Hypothalamus (tissue), 51 donors: Measurements from ENCODE around the gene RFT1.

Experiments
- DNase-seq, 51 donors: peaks; one replicate each; lab custom pipeline; 2025; lab: John Stamatoyannopoulos, UW

The RFT1 gene

DNA sequence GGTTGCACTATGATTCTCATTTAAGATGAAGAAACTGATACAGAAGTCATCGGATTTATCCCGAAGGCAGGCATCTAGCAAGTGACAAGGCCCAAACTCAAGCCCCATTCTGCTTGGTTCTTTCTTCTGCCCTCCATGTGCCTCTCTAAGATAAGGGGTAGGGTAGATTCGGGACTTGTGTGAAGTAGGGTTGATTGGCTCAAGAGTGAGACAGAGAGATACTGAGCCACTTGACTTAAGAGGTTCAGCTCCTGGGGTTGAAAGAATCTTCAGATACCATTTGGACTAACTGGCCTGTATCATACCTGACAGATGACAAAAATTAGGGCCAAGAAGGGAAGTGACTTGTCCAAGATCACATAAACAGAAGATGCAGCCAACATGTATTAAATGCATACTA, 891 bp downstream of the RFT1 start:
- no peak for DNase-seq

DNA sequence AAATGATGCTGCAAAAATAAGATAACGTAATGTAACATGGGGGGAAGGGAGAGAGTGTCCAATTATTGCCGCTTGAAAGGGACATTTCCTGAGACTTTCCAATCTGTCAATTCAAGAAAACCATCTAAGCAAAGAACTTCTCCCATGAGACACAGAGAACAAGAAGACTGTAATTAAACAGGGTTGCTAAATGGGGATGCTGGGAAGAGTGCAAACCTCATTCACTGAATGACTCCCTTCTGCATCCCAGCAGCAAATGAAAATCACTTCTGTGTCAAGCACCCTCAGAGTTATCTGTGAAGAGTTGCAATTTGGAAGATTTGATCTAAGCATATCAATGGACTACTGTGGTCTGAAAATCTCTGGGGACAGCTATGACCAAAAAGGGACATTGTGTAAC, 3.6 kb downstream of the RFT1 start:
- no peak for DNase-seq

DNA sequence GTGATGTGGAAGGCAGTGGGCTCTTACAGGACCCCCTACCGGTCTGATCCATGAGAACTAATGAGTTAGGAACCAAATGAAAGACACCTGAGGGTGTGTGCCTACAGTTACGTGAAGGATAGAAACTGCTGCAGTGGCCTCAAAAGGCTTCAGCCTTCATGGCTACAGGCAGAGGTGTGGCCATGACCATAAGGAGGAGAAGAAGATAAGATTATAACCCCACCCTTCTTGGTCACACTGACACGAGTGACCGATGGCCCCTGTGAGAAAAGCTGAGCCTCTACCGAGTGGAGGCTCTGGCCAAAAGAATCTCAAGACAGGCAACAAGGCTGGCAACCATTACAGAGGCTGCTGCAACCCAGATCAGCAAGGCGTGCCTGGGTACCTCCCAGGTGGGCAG, 6.3 kb downstream of the RFT1 start:
- DNase-seq, result no peak

GRCh38 chr3:53123510-53123909, 6.7 kb downstream of the RFT1 start:
- DNase-seq, result no peak

GRCh38 chr3:53122933-53123305, 7.3 kb downstream of the RFT1 start:
- no peak for DNase-seq

- DNase-seq, result no peak
Measured at GRCh38 chr3:53122255-53122932, 7.8 kb downstream of the RFT1 start.

DNA sequence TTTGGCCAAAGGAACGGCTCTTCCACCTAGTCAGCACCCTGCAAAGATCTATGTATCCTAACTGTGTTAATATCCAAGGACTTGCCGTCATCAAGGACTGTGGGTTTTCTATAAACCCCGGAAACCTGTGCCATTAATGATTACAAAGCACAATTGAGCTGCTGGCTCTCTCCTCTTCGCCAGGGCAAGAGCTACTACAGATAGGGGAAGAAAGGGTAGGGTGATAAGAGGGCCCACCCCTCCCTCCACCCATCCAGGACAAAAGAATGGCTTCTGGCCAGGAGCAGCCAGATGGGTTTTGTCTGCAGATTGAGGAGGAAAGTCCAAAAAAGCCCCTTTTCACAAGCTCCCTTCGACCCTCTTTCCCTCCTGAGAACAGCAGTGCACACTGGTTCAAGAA, 9.9 kb downstream of the RFT1 start:
- no peak for DNase-seq

DNA sequence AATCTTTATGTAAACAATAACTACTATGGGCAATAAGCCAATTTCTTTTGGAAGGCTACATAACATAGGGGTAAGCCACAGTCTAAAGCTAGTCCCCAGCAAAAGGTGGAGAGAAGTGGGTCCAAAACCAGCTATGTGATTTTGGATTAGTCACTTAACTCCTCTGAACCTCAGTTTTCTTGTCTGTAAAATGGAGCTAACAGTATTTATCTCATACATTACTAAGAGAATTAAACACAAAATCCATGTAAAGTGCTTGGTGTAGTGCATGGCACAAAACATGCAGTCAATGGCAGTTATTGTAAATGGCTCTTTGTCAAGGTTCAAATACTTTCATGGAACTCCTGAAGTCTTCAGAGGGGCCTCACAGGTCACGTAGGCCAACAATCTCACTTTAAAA, 13.3 kb downstream of the RFT1 start:
- no peak for DNase-seq

DNA sequence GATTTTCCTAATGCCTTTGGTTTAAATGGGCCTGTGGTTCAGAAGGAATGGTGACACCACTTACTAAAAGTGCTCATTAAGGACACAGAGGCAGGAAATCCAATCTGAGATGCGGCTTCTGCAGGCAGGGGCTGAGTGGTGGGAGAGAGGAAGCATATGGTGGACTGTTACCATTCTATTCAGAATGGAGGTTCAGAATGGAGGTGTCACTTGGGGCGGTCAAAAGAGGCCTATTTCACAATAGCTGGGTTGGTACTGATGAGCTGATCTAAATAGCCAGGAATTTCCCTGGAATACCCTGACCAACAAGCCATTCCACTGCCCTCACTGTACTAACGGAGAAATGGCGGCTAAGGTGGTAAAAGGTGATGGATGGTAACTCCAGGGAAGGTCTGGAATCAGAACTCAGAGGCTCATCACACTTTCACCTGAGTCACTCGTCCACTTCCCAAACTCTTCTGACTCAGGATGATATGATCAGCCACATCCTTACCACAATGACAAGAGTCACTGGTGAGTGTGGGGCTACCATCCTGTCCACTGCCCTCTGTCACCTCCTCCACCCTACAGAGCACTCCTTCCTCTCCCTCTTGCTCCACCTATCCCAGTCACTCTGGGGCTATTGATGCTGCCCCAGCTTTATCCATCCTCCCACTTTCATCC, 15.7 kb downstream of the RFT1 start:
- no peak for DNase-seq

- peak in 49 of 51 donors; percentile 7 to 89 (median 58) for DNase-seq
Measured at GRCh38 chr3:53114011-53114400, 16.2 kb downstream of the RFT1 start.

DNA sequence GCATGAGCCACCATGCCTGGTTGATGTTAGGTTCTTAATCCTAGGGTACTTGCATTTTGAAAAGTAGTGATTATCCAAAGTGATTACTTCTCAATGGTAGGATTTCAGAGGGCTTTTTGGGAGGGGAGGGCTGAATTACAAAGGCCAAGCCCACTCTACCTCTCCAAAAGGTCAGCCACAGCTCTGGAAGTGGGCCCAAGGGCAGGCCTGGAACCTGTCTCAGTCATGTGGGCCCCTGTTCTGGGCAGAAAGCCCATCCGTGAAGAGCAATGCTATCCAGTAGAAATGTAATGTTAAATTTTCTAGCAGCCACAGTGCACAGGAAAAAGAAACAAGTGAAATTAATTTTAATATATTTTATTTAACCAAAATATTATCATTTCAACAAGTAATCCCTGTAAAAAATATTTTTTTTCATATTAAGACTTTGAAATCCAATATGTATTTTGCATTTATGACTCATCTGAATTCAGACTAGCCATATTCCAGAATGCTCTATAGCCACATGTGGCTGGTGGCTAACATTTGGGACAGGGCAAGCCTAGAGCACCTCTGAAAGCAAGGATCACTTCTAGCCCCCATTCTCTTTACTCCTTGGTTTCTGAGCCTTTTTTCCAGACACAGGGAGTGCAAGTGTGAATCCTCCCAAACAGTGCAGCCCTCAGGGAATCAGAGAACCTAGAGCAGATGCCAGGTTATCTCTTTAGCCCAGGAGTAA, 16.8 kb downstream of the RFT1 start:
- peak in 15 of 51 donors; percentile 2 to 35 (median 7) for DNase-seq

- no peak for DNase-seq
Measured at GRCh38 chr3:53111822-53112221, 18.4 kb downstream of the RFT1 start.

DNA sequence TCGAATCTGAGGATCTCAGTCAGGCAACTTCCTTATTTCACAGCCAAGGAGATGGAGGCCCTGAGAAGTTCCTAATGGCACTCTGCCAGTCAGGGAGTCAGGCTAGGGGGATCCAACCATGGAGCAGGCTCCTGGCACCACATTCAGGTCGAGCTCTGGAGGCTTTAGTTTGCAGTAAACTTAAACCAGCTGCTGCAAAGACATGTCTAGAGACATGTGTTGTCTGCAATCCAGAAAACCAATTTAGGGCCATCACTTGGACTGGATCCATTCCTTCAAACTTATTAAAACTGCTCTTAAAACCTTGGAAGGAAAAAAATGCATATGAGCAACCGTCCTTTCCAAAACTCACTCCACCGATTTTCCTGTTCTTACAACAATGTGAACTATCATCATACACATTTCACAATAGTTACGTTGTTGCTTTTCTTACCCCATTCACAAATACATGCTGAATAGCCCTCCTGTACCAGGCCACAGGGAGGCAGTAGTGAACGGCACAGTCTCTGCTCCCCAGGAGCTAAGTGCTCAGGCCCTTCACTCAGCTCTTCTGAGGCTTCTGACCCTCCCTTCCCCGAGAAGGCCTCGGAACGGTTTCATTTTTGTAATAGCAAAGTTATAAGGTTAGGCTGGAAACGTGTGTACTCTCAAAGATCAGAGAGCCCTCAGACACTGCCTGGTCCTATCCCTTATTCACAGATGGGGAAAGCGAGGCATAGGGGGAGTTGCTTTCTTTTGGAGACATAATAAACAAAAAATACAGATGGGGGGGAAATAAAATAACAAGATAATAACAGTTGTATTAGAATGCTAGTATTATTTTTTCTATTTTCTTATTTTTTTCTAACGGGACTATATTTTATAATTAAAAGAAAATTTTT, 20.1 kb downstream of the RFT1 start:
- DNase-seq, result peak in 2 of 51 donors; percentile 4 to 20

DNA sequence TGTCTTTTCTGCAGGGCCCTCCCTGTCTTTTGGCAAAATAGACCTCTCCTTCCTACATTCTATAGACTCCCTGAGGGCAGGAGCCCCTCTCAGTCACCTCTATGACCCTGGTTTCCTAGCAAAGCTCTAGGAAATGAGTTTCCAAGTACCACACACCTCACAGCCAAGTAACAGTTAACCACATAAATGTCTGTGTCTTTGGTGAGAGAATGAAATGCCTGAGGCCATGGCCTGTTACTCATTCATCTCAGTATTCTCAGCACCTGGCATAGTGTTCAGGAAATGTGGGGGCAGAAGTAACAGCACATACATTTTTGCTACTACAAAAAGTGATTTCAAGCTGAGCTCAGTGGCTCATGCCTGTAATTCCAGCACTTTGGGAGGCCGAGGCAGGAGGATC, 21.0 kb downstream of the RFT1 start:
- DNase-seq, result no peak

GRCh38 chr3:53104762-53105161, 25.5 kb downstream of the RFT1 start:
- DNase-seq, result no peak

GRCh38 chr3:53103397-53104296, 26.6 kb downstream of the RFT1 start:
- DNase-seq, result no peak

GRCh38 chr3:53102601-53103147, 27.6 kb downstream of the RFT1 start:
- no peak for DNase-seq

DNA sequence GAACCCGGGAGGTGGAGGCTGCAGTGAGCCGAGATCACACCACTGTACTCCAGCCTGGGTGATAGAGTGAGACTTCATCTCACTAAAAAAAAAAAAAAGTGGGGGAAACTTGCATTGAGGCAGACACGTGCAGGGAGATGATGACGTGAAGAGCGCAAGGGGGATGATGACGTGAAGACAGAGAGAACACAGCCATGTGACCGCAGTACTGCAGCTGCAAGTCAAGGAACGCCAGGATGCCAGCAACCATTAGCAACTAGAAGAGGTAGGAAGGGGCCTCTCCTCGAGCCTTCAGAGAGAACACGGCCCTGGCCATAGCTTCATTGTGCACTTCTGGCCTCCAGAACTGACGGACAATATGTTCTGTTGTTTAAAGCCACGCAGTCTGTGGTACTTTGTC, 28.3 kb downstream of the RFT1 start:
- no peak for DNase-seq

- no peak for DNase-seq
Measured at GRCh38 chr3:53100818-53101466, 29.3 kb downstream of the RFT1 start.
